Karpas-422 (cell line): Measurements from ENCODE around the gene PABPC1L2B. TPM values are rescaled to one million over a fixed set of nuclear protein-coding genes. Genes with fewer than 3 reads are reported as not detected.
"Not testable (repeated sequence)": the region's sequence is repeated elsewhere in the genome, so short reads cannot be mapped to it uniquely, and the experiment has no call there.

Experiments used
- DNase-seq: peaks from one replicate; pipeline ENCODE4 v3.0.0-alpha.2; 2015
- H2AFZ ChIP-seq: fragments of 200-600 bp; sonication (generic); 2 replicates; pipeline ENCODE4 v1.6.1; 2014; ENCODE audit warnings: antibody characterized with exemption, low read length, mixed read lengths
- H3K27ac ChIP-seq: fragments of 200-600 bp; sonication (generic); 2 replicates; pipeline ENCODE4 v1.5.1; 2014; ENCODE audit warnings: mild to moderate bottlenecking, low read length, moderate library complexity
- H3K27me3 ChIP-seq: fragments of 200-600 bp; sonication (generic); 2 replicates; pipeline ENCODE4 v1.6.1; 2014; ENCODE audit warnings: low read length, mixed read lengths
- H3K36me3 ChIP-seq: fragments of 200-600 bp; sonication (generic); 2 replicates; pipeline ENCODE4 v1.6.1; 2014; ENCODE audit warnings: low read length, mixed read lengths; ENCODE audit not compliant: insufficient read depth
- H3K4me1 ChIP-seq: fragments of 200-600 bp; sonication (generic); 2 replicates; pipeline ENCODE4 v1.6.1; 2014; ENCODE audit warnings: mild to moderate bottlenecking, low read length, mixed read lengths
- H3K4me2 ChIP-seq: fragments of 200-600 bp; sonication (generic); 2 replicates; pipeline ENCODE4 v1.6.1; 2014; ENCODE audit warnings: low read length, low read depth, mild to moderate bottlenecking; ENCODE audit not compliant: poor library complexity, severe bottlenecking
- H3K4me3 ChIP-seq: fragments of 200-600 bp; sonication (generic); 2 replicates; pipeline ENCODE4 v1.5.1; 2014; ENCODE audit warnings: mild to moderate bottlenecking, antibody characterized with exemption, low read length, mixed read lengths
- H3K79me2 ChIP-seq: fragments of 200-600 bp; sonication (generic); 2 replicates; pipeline ENCODE4 v1.6.1; 2014; ENCODE audit warnings: mild to moderate bottlenecking, low read length, mixed read lengths
- H3K9ac ChIP-seq: fragments of 200-600 bp; sonication (generic); 2 replicates; pipeline ENCODE4 v1.6.0; 2014; ENCODE audit warnings: low read length
- H3K9me2 ChIP-seq: fragments of 200-600 bp; sonication (generic), shearing (Covaris generic); replicated peaks from 2 replicates; pipeline ENCODE4 v1.6.0; 2014; ENCODE audit warnings: mild to moderate bottlenecking, low read length, moderate library complexity; ENCODE audit not compliant: insufficient read depth
- H3K9me3 ChIP-seq: fragments of 300-700, 200-600 bp; sonication (generic); 2 replicates; pipeline ENCODE4 v1.6.1; 2014; ENCODE audit warnings: low read length, mixed read lengths
- H4K20me1 ChIP-seq: fragments of 200-600 bp; sonication (generic); 2 replicates; pipeline ENCODE4 v1.6.1; 2014; ENCODE audit warnings: mild to moderate bottlenecking, antibody characterized with exemption, low read length, low read depth; ENCODE audit not compliant: insufficient read depth
- total RNA-seq: library from RNA; depleted of rRNA; stranded (reverse); fragments of >200 nt; shearing (Covaris generic); gene quantifications from 2 replicates; pipeline ENCODE4 v1.2.3, GENCODE V29; 2014; ENCODE audit warnings: low replicate concordance; rRNA removed

PABPC1L2B gene
- total RNA-seq = not detected in 2 replicates

- DNase-seq, H3K27me3 ChIP-seq, H3K9me3 ChIP-seq, H3K36me3 ChIP-seq, H3K27ac ChIP-seq, H3K4me3 ChIP-seq, H4K20me1 ChIP-seq, H3K9me2 ChIP-seq, H3K9ac ChIP-seq, H3K79me2 ChIP-seq, H2AFZ ChIP-seq, H3K4me1 ChIP-seq, H3K4me2 ChIP-seq: not testable (repeated sequence)
Observed at GRCh38 chrX:73002733-73003132, at the start of gene PABPC1L2B. PABPC1L2B (plus strand) TSS chrX:73002939; CDS start chrX:73003643, 704 bp downstream.

- not testable (repeated sequence) for H3K79me2 ChIP-seq, DNase-seq, H3K4me1 ChIP-seq, H3K36me3 ChIP-seq, H3K4me3 ChIP-seq, H3K9me3 ChIP-seq, H3K9me2 ChIP-seq, H2AFZ ChIP-seq, H3K4me2 ChIP-seq, H3K9ac ChIP-seq, H3K27me3 ChIP-seq, H3K27ac ChIP-seq, H4K20me1 ChIP-seq
Observed at GRCh38 chrX:72959971-72960370, 42.8 kb upstream of the PABPC1L2B start.

GRCh38 chrX:72971859-72972258 lies 30.9 kb upstream of the PABPC1L2B start:
- H3K4me3 ChIP-seq, H3K36me3 ChIP-seq, H3K4me1 ChIP-seq, DNase-seq, H3K27ac ChIP-seq, H3K9ac ChIP-seq, H2AFZ ChIP-seq, H3K27me3 ChIP-seq, H4K20me1 ChIP-seq, H3K79me2 ChIP-seq, H3K9me3 ChIP-seq, H3K9me2 ChIP-seq, H3K4me2 ChIP-seq: not testable (repeated sequence)

- H3K9ac ChIP-seq, H3K4me1 ChIP-seq, H3K9me3 ChIP-seq, H3K4me3 ChIP-seq, H3K79me2 ChIP-seq, H3K4me2 ChIP-seq, H3K27ac ChIP-seq, H2AFZ ChIP-seq, H3K9me2 ChIP-seq, H3K36me3 ChIP-seq, H3K27me3 ChIP-seq, H4K20me1 ChIP-seq, DNase-seq: not testable (repeated sequence)
Observed at GRCh38 chrX:72974885-72975284, 27.9 kb upstream of the PABPC1L2B start.

GRCh38 chrX:72980894-72981469 lies 21.8 kb upstream of the PABPC1L2B start:
- H3K27ac ChIP-seq, H3K27me3 ChIP-seq: not testable (repeated sequence)

GRCh38 chrX:73004032-73004431 lies 1.3 kb downstream of the PABPC1L2B start:
- H3K27ac ChIP-seq, H3K4me3 ChIP-seq, H3K4me2 ChIP-seq, DNase-seq, H3K27me3 ChIP-seq, H4K20me1 ChIP-seq, H3K4me1 ChIP-seq, H3K9me2 ChIP-seq, H3K79me2 ChIP-seq, H3K36me3 ChIP-seq, H3K9ac ChIP-seq, H3K9me3 ChIP-seq, H2AFZ ChIP-seq: not testable (repeated sequence)

More at GRCh38 chrX:72980894-72981469, 21.8 kb upstream of the PABPC1L2B start:
- not testable (repeated sequence) for DNase-seq, H2AFZ ChIP-seq, H3K36me3 ChIP-seq, H3K9me3 ChIP-seq, H3K4me3 ChIP-seq, H3K4me2 ChIP-seq, H3K79me2 ChIP-seq, H4K20me1 ChIP-seq, H3K9ac ChIP-seq, H3K9me2 ChIP-seq, H3K4me1 ChIP-seq

GRCh38 chrX:73021361-73022092 lies 18.8 kb downstream of the PABPC1L2B start:
- Histone ChIP-seq H3K9me3 (peaks cover 7% of the 10 kb centered on the region), H4K20me1 (no peaks in the 10 kb centered on the region), H3K36me3 (no peaks in the 10 kb centered on the region), H3K79me2 (no peaks in the 10 kb centered on the region), H3K4me3 (no peak overlapping the region), H3K9ac (no peak overlapping the region), H2AFZ (no peak overlapping the region), H3K27me3 (no peaks in the 10 kb centered on the region), H3K27ac (no peak overlapping the region), H3K4me2 (no peak overlapping the region), H3K4me1 (no peaks in the 10 kb centered on the region), H3K9me2 (no peaks in the 10 kb centered on the region)
- DNase-seq = no peak

- not testable (repeated sequence) for H2AFZ ChIP-seq, H3K4me2 ChIP-seq, H3K4me3 ChIP-seq, H3K9ac ChIP-seq, H3K27me3 ChIP-seq, H3K4me1 ChIP-seq, H3K9me3 ChIP-seq, DNase-seq, H3K79me2 ChIP-seq, H4K20me1 ChIP-seq, H3K27ac ChIP-seq, H3K36me3 ChIP-seq, H3K9me2 ChIP-seq
Observed at GRCh38 chrX:73022093-73022445, 19.3 kb downstream of the PABPC1L2B start.
